Tibial nerve (tissue), 4 donors: ENCODE data around the gene NID1. TPM values are rescaled to one million over a fixed set of nuclear protein-coding genes. Genes with fewer than 3 reads are reported as not detected.
"Not testable (repeated sequence)": the region's sequence is repeated elsewhere in the genome, so short reads cannot be mapped to it uniquely, and the experiment has no call there.

Source experiments
- DNase-seq, 2 donors: peaks; one replicate each; pipeline ENCODE4 v3.0.0-alpha.2; 2019; ENCODE audit warnings: low spot score in 2 of 2
- H3K27ac ChIP-seq, 4 donors: fragments of 200-600 bp; sonication (generic) in 3 of 4; one replicate each; pipeline ENCODE4 v1.5.1; 2017 to 2019; ENCODE audit warnings: mild to moderate bottlenecking in 1 of 4
- H3K27me3 ChIP-seq, 2 donors: fragments of 200-600 bp; sonication (generic) in 1 of 2; one replicate each; pipeline versions ENCODE4 v1.5.1 to v1.6.0; 2017 to 2019
- H3K36me3 ChIP-seq, 3 donors: fragments of 200-600 bp; sonication (generic); one replicate each; pipeline ENCODE4 v1.5.1; 2018 to 2019
- H3K4me1 ChIP-seq, 4 donors: fragments of 200-600 bp; sonication (generic) in 3 of 4; one replicate each; pipeline ENCODE4 v1.5.1; 2017 to 2019
- H3K4me3 ChIP-seq, 4 donors: fragments of 200-600 bp; sonication (generic) in 3 of 4; one replicate each; pipeline ENCODE4 v1.5.1; 2017 to 2019; ENCODE audit warnings: mild to moderate bottlenecking in 1 of 4, moderate library complexity in 1 of 4
- H3K9me3 ChIP-seq, 4 donors: fragments of 200-600 bp; sonication (generic) in 3 of 4; one replicate each; pipeline ENCODE4 v1.5.1; 2017 to 2019
- EP300 ChIP-seq, 2 donors: sonication (generic); formaldehyde crosslinking; IDR thresholded peaks; one replicate each; pipeline ENCODE4 v1.6.1; 2017; ENCODE audit warnings: antibody characterized with exemption in 2 of 2, mild to moderate bottlenecking in 1 of 2
- POLR2A ChIP-seq, 2 donors: fragments of 450-650 bp; IDR thresholded peaks; one replicate each; pipeline ENCODE4 v1.6.1; 2017; ENCODE audit warnings: antibody characterized with exemption in 2 of 2, mild to moderate bottlenecking in 2 of 2, moderate library complexity in 2 of 2
- WGBS, 2 donors: methylation state at CpG; one replicate each; pipeline ENCODE4 v1.1.5; 2018; 5-methylcytosine and 5-hydroxymethylcytosine counted together
- total RNA-seq, 4 donors: library from RNA; depleted of rRNA; stranded (reverse); fragments of >200 nt; gene quantifications; one replicate each; pipeline ENCODE4 v1.1.0, GENCODE V29; 2016
- TF ChIP-seq, protein P1 (sequence below), 5 experiments: fragments of 200-600 bp in 3 of 5; fragments of 450-650 bp in 2 of 5; sonication (generic) in 3 of 5; IDR thresholded peaks; one replicate each; pipeline ENCODE4 v1.5.1; 2016 to 2019; ENCODE audit warnings: antibody characterized with exemption in 5 of 5, mild to moderate bottlenecking in 3 of 5, moderate library complexity in 2 of 5

Gene NID1
- total RNA-seq, 4 donors from 2014 or later, result 192 to 321 (median 215) TPM

DNA sequence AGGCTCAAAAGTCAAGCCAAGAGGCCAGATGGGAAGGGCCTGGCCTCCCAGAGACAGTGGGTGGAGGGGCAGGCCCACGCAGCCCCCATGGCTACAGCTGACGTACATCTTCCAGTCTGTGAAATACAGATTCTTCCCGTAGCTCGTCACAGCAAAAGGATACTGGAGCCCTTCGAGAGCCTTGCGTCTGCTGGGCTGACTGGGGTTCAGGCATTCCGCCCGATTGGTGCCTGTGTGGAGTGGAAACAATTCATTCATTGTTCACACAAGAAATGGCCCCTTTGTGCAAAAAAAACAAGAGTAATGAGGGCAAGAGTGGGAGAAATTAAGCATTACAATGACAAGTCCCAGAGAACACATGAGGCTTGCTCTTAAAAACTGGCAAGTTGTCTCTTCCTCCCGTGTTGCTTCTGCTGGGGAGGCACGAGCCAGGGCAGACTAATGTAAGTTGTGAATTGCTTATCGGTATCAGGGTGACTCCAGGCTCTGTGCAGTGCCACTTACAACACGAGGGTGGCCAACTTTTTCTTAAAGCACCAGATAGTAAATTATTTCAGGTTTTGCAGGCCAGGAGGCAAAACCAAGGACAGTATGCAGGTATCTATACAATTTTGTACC is 85.1 kb downstream of the NID1 start:
- TF ChIP-seq EP300 (IDR thresholded peaks at IDR 0.05) (peak in 1 of 2 donors; percentile 62), POLR2A (IDR thresholded peaks at IDR 0.05) (no peak)
- Histone ChIP-seq H3K27me3 (no peaks in the 10 kb centered on the region), H3K9me3 (peaks cover 0 to 13% (median 1%) of the 10 kb centered on the region in 4 donors), H3K4me1 (peaks cover 0 to 49% (median 21%) of the 10 kb centered on the region in 4 donors), H3K27ac (peak overlapping the region; percentile 41 to 86 (median 66)), H3K4me3 (no peak overlapping the region), H3K36me3 (peaks cover 6 to 97% (median 31%) of the 10 kb centered on the region in 3 donors)
- WGBS, 2 donors, result 39 to 42% methylated on average over 12 of the region's 12 CpGs
- DNase-seq, result no peak

- Histone ChIP-seq H3K27ac (peak overlapping the region; percentile 41 to 86 (median 66)), H3K4me1 (peaks cover 0 to 42% (median 17%) of the 10 kb centered on the region in 4 donors), H3K27me3 (no peaks in the 10 kb centered on the region), H3K36me3 (peaks cover 6 to 99% (median 31%) of the 10 kb centered on the region in 3 donors), H3K9me3 (peaks cover 0 to 13% (median 1%) of the 10 kb centered on the region in 4 donors), H3K4me3 (no peak overlapping the region)
- 60 to 64% methylated on average over 4 of the region's 4 CpGs for WGBS, 2 donors
- TF ChIP-seq EP300 (IDR thresholded peaks at IDR 0.05) (no peak), POLR2A (IDR thresholded peaks at IDR 0.05) (no peak)
- TF ChIP-seq, protein P1, sequence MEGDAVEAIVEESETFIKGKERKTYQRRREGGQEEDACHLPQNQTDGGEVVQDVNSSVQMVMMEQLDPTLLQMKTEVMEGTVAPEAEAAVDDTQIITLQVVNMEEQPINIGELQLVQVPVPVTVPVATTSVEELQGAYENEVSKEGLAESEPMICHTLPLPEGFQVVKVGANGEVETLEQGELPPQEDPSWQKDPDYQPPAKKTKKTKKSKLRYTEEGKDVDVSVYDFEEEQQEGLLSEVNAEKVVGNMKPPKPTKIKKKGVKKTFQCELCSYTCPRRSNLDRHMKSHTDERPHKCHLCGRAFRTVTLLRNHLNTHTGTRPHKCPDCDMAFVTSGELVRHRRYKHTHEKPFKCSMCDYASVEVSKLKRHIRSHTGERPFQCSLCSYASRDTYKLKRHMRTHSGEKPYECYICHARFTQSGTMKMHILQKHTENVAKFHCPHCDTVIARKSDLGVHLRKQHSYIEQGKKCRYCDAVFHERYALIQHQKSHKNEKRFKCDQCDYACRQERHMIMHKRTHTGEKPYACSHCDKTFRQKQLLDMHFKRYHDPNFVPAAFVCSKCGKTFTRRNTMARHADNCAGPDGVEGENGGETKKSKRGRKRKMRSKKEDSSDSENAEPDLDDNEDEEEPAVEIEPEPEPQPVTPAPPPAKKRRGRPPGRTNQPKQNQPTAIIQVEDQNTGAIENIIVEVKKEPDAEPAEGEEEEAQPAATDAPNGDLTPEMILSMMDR (IDR thresholded peaks at IDR 0.05), result no peak
- DNase-seq, result no peak
These were observed 85.7 kb downstream of the NID1 start for GRCh38 chr1:235979176-235979575.

- Histone ChIP-seq H3K9me3 (peaks cover 0 to 13% (median 1%) of the 10 kb centered on the region in 4 donors), H3K4me3 (no peak overlapping the region), H3K4me1 (peaks cover 0 to 30% (median 10%) of the 10 kb centered on the region in 4 donors), H3K27ac (peak overlapping the region in 2 of 4 donors; percentile 20 to 47), H3K36me3 (peaks cover 6 to 74% (median 31%) of the 10 kb centered on the region in 3 donors), H3K27me3 (no peaks in the 10 kb centered on the region)
- TF ChIP-seq EP300 (IDR thresholded peaks at IDR 0.05) (peak in 1 of 2 donors; percentile 0), POLR2A (IDR thresholded peaks at IDR 0.05) (no peak)
- DNase-seq, result no peak
- 87 to 90% methylated on average over 5 of the region's 5 CpGs for whole genome bisulfite sequencing, 2 donors
These were observed 88.4 kb downstream of the NID1 start for GRCh38 chr1:235976490-235976889.

DNA sequence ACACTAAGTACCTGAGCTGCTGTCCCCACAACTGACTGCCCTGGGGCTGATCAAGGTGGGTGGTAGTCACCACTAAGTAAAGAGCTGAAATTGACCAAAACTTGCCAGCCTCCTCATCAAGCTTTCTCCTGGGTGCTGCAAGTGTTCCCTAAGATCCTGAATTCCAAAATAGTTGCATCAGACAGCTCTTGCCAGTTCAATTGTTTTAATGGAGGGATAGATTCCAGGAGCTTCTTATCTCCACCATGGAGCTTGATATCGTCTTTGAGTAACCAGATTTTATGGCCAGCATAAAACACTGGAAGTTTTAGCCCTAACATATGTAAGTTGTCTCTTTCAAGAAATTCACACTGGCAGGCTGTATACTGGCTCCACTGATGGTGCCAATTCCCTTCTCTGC is 90.3 kb downstream of the NID1 start:
- WGBS, 2 donors, result 41 to 53% methylated on average over 1 of the region's 1 CpG
- no peak overlapping the region for H3K4me3 ChIP-seq
- H3K36me3 ChIP-seq, result peaks cover 6 to 55% (median 26%) of the 10 kb centered on the region in 3 donors
- peak overlapping the region in 2 of 4 donors; percentile 39 to 40 for H3K27ac ChIP-seq
- H3K9me3 ChIP-seq, result peaks cover 0 to 13% (median 1%) of the 10 kb centered on the region in 4 donors
- no peaks in the 10 kb centered on the region for H3K27me3 ChIP-seq
- peaks cover 0 to 20% (median 10%) of the 10 kb centered on the region in 4 donors for H3K4me1 ChIP-seq
- TF ChIP-seq, protein P1 (IDR thresholded peaks at IDR 0.05), result no peak
- TF ChIP-seq EP300 (IDR thresholded peaks at IDR 0.05) (no peak), POLR2A (IDR thresholded peaks at IDR 0.05) (no peak)
- no peak for DNase-seq

DNA sequence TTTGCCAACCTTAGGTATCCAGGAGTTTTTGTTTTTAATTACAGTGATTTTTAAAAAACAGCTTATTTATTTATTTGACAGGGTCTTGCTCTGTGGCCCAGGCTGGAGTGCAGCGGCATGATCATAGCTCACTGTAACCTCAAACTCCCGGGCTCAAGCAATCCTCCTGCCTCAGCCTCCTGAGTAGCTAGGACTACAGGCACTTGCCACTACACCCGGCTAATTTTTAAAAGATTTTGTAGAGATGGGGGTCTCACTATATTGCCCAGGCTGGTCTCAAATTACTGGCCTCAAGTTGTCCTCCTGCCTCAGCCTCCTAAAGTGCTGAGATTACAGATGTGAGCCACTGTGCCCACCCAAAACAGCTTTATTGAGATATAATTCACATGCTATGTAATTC is 92.2 kb downstream of the NID1 start:
- Histone ChIP-seq H3K9me3 (peaks cover 0 to 10% (median 1%) of the 10 kb centered on the region in 4 donors), H3K36me3 (peaks cover 2 to 36% (median 8%) of the 10 kb centered on the region in 3 donors), H3K4me1 (peaks cover 0 to 20% (median 10%) of the 10 kb centered on the region in 4 donors), H3K27ac (peak overlapping the region; percentile 90 to 98 (median 93)), H3K4me3 (peak overlapping the region in 2 of 4 donors; percentile 40 to 48)
- WGBS, 2 donors, result 81 to 90% methylated on average over 3 of the region's 3 CpGs
- not testable (repeated sequence) for DNase-seq, H3K27me3 ChIP-seq

DNA sequence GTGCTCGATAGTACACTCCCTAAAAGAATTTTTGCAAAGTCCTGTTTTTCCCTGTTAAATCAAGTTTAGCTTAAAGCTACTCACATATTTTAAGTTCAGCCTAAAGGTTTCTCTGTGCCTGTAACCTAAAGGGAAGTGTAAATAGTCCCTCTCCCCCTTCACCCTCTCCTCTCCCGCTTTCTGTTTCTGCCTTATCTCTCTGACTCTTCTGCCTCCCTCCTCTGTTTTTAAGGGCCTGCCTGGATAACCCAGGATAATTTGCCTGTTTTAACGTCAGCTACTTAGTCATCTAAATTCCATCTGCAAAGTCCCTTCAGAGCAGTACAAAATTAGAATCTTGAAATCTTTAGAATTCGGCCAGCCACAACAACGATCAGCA is 92.6 kb downstream of the NID1 start:
- Histone ChIP-seq H3K9me3 (peaks cover 0 to 6% (median 1%) of the 10 kb centered on the region in 4 donors), H3K4me3 (peak overlapping the region; percentile 21 to 48 (median 41)), H3K4me1 (peaks cover 0 to 20% (median 10%) of the 10 kb centered on the region in 4 donors), H3K27me3 (no peaks in the 10 kb centered on the region), H3K27ac (peak overlapping the region; percentile 90 to 98 (median 93)), H3K36me3 (peaks cover under 1 to 32% (median 4%) of the 10 kb centered on the region in 3 donors)
- 12% methylated on average over 5 of the region's 5 CpGs for WGBS, 2 donors
- no peak for DNase-seq
- no peak for TF ChIP-seq EP300 (IDR thresholded peaks at IDR 0.05)
